Fibroblast of the aortic adventitia (primary cell): ENCODE measurements around the gene PIK3CB. TPM values are rescaled to one million over a fixed set of nuclear protein-coding genes. Genes with fewer than 3 reads are reported as not detected.

Experiments
- DNase-seq: peaks from one replicate; pipeline ENCODE4 v3.0.0-alpha.2; 2010; ENCODE audit warnings: low read depth
- H3K4me3 ChIP-seq: 2 replicates; pipeline ENCODE4 v1.5.1; 2011; ENCODE audit warnings: low read depth, mild to moderate bottlenecking, control low read depth, low read length, moderate library complexity
- CTCF ChIP-seq: IDR thresholded peaks from 2 replicates; pipeline ENCODE4 v1.5.1; 2011; ENCODE audit warnings: mild to moderate bottlenecking, low read length, control low read depth, inconsistent platforms; ENCODE audit not compliant: insufficient read depth
- total RNA-seq: library from RNA; depleted of rRNA; stranded (reverse); fragments of >200 nt; gene quantifications from 2 replicates; pipeline ENCODE4 v1.2.3, GENCODE V29; 2012; ENCODE audit warnings: low replicate concordance

Gene PIK3CB
- total RNA-seq, 1 donor = 9.9 TPM

GRCh38 chr3:138782755-138783154, 52.0 kb downstream of the PIK3CB start:
- no peak for TF ChIP-seq CTCF
- DNase-seq = no peak
- H3K4me3 ChIP-seq = no peak overlapping the region

- TF ChIP-seq CTCF = no peak
- no peak for DNase-seq
- H3K4me3 ChIP-seq = no peak overlapping the region
These were observed 53.7 kb downstream of the PIK3CB start for GRCh38 chr3:138781012-138781470.

DNA sequence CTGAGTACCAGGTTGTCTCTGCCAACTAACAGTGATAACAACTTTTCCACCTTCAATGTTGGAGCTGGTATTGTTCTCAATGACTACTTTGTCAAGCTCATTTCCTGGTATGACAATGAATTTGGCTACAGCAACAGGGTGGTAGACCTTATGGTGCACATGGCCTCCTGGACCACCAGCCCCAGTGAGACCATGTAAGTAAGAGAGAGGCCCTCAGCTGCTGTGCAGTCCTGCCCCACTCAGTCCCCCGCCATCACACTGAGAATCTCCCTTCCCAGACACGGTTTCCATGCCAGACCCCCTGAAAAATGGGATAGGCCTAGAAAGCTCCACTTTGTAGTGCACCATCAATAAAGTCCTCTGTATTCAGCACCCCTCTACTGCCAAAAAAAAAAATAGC, 56.1 kb downstream of the PIK3CB start:
- no peak for DNase-seq
- TF ChIP-seq CTCF = no peak
- H3K4me3 ChIP-seq = no peak overlapping the region

DNA sequence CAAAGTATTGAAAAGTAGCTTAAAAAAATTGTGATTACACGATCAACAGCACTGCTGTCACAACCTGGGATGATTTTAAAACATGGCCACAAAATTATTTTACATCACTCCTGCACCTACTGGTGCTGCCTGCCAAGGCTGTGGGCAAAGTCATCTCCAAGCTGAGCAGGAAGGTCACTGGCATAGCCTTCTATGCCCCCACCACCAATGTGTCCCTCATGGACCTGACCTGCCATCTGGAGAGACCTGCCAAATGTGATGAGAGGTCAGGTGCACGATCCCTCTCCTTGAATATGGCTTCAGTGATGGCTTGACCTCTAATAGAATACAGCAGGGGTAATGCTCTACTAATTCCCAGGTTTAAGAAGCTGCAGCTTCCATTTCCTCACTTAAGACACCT, 57.8 kb downstream of the PIK3CB start:
- H3K4me3 ChIP-seq = no peak overlapping the region
- DNase-seq = no peak
- no peak for TF ChIP-seq CTCF

- no peak for TF ChIP-seq CTCF
- H3K4me3 ChIP-seq = no peak overlapping the region
These were observed 59.5 kb downstream of the PIK3CB start for GRCh38 chr3:138775254-138775595.

GRCh38 chr3:138774529-138775253, 60.0 kb downstream of the PIK3CB start:
- DNase-seq = peak; percentile 100
- no peak for TF ChIP-seq CTCF
- no peak overlapping the region for H3K4me3 ChIP-seq

More at GRCh38 chr3:138775254-138775595, 59.5 kb downstream of the PIK3CB start:
- DNase-seq = no peak

GRCh38 chr3:138771585-138771984, 63.1 kb downstream of the PIK3CB start:
- DNase-seq = no peak
- no peak for TF ChIP-seq CTCF
- H3K4me3 ChIP-seq = no peak overlapping the region
